B cell (primary cell): ENCODE measurements around the gene BARX1.

Source experiments
- CTCF ChIP-seq: fragments of 200-600 bp; IDR thresholded peaks from one replicate; pipeline ENCODE4 v1.8.0; 2022; ENCODE audit warnings: antibody characterized with exemption, mild to moderate bottlenecking
- EZH2 ChIP-seq: IDR thresholded peaks from 2 replicates; pipeline ENCODE4 v1.6.1; 2012; ENCODE audit warnings: borderline replicate concordance, low read depth, mild to moderate bottlenecking, moderate library complexity, low read length; ENCODE audit not compliant: insufficient read depth, poor library complexity, severe bottlenecking

GRCh38 chr9:93911801-93912554 is 43.2 kb downstream of the BARX1 start:
- TF ChIP-seq CTCF, result no peak
- TF ChIP-seq EZH2, result no peak
